Measurements from ENCODE around the gene SHC3. TPM values are rescaled to one million over a fixed set of nuclear protein-coding genes. Genes with fewer than 3 reads are reported as not detected.

Gene SHC3
- total RNA-seq, 2 experiments from 2014 or later, result 0.03 TPM; not detected in 1

DNA sequence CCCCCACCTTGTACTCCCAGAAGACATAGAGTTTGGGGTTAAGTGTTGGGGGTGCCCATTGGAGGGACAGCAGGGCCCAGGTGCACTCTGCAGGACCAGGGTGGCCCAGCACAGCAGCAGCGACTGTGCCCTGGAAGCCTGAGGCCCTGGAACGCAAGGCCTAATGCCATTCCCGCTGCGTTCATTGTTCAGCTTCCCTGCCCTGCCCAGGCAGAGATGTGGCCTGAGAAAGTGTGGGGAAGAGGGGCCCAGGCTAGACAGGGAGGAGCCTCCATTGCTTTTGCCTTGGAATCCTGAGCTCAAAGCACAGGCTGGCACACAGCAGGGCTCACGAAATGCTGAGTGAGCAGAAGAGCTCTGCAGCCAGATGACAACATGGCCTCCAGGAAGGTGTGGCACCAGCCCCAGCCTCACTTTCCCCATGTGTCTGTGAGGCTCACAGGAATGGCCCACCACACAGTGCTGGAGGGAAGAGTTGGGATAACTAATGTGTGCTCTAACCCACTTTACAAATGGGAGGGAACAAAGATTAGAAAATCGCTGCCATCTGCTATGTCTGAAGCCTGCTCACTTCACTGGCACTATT is 168.0 kb downstream of the SHC3 start:
- H3K36me3 ChIP-seq (ENCODE audit: insufficient read depth, low read length), result no peaks in the 10 kb centered on the region
- no peak overlapping the region for H3K4me3 ChIP-seq (ENCODE audit: low read depth, low read length, poor library complexity, severe bottlenecking)

GRCh38 chr9:89010056-89010455 is 168.6 kb downstream of the SHC3 start:
- DNase-seq (ENCODE audit: low spot score), result no peak
- ChIA-PET POLR2A (no interaction called here), CTCF (ENCODE audit: unreplicated experiment) (no interaction called here)
- no peak overlapping the region for H2AFZ ChIP-seq (ENCODE audit: low read length)
- H3K9me3 ChIP-seq (ENCODE audit: low read length), result no peaks in the 10 kb centered on the region
- no peak overlapping the region for H3K4me2 ChIP-seq (ENCODE audit: low read length)
- no TSS peak for BruUV-seq (replicated peaks)
- TF ChIP-seq, protein P1, sequence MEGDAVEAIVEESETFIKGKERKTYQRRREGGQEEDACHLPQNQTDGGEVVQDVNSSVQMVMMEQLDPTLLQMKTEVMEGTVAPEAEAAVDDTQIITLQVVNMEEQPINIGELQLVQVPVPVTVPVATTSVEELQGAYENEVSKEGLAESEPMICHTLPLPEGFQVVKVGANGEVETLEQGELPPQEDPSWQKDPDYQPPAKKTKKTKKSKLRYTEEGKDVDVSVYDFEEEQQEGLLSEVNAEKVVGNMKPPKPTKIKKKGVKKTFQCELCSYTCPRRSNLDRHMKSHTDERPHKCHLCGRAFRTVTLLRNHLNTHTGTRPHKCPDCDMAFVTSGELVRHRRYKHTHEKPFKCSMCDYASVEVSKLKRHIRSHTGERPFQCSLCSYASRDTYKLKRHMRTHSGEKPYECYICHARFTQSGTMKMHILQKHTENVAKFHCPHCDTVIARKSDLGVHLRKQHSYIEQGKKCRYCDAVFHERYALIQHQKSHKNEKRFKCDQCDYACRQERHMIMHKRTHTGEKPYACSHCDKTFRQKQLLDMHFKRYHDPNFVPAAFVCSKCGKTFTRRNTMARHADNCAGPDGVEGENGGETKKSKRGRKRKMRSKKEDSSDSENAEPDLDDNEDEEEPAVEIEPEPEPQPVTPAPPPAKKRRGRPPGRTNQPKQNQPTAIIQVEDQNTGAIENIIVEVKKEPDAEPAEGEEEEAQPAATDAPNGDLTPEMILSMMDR (conservative IDR thresholded peaks at IDR 0.05; ENCODE audit: low read length), result no peak
- no peak for TF ChIP-seq EZH2phosphoT487 (IDR thresholded peaks at IDR 0.05; ENCODE audit: borderline replicate concordance, low read depth, low read length)
- H3K36me3 ChIP-seq (ENCODE audit: insufficient read depth, low read length), result no peaks in the 10 kb centered on the region
- no peaks in the 10 kb centered on the region for H3K79me2 ChIP-seq (ENCODE audit: insufficient read depth, low read depth, low read length)
- no peaks in the 10 kb centered on the region for H3K9me2 ChIP-seq (ENCODE audit: insufficient read depth, low read length)
- no peak overlapping the region for H3K4me3 ChIP-seq (ENCODE audit: low read depth, low read length, poor library complexity, severe bottlenecking)
- H3K27ac ChIP-seq (ENCODE audit: low read depth, low read length, poor library complexity, severe bottlenecking), result no peak overlapping the region
- intact Hi-C loops (cut with micrococcal nuclease; ENCODE audit: unreplicated experiment), result no loop called here
- H3K4me1 ChIP-seq (ENCODE audit: insufficient read depth, low read length, poor library complexity, severe bottlenecking), result peaks cover 8% of the 10 kb centered on the region
- H4K20me1 ChIP-seq (ENCODE audit: insufficient read depth, low read length), result no peaks in the 10 kb centered on the region

More for the DNA sequence above, 168.0 kb downstream of the SHC3 start:
- Histone ChIP-seq H3K79me2 (ENCODE audit: insufficient read depth, low read depth, low read length) (no peaks in the 10 kb centered on the region), H3K4me2 (ENCODE audit: low read length) (no peak overlapping the region), H3K9me3 (ENCODE audit: low read length) (no peaks in the 10 kb centered on the region), H3K4me1 (ENCODE audit: insufficient read depth, low read length, poor library complexity, severe bottlenecking) (peaks cover 8% of the 10 kb centered on the region), H3K9me2 (ENCODE audit: insufficient read depth, low read length) (no peaks in the 10 kb centered on the region), H3K27ac (ENCODE audit: low read depth, low read length, poor library complexity, severe bottlenecking) (no peak overlapping the region), H4K20me1 (ENCODE audit: insufficient read depth, low read length) (no peaks in the 10 kb centered on the region), H2AFZ (ENCODE audit: low read length) (no peak overlapping the region)
- intact Hi-C loops (cut with micrococcal nuclease; ENCODE audit: unreplicated experiment), result no loop called here
- ChIA-PET POLR2A (no interaction called here), CTCF (ENCODE audit: unreplicated experiment) (no interaction called here)
- DNase-seq (ENCODE audit: low spot score), result no peak
- no TSS peak for BruUV-seq (replicated peaks)
- TF ChIP-seq EZH2phosphoT487 (IDR thresholded peaks at IDR 0.05; ENCODE audit: borderline replicate concordance, low read depth, low read length), result no peak
- TF ChIP-seq, protein P1 (conservative IDR thresholded peaks at IDR 0.05; ENCODE audit: low read length), result no peak

DNA sequence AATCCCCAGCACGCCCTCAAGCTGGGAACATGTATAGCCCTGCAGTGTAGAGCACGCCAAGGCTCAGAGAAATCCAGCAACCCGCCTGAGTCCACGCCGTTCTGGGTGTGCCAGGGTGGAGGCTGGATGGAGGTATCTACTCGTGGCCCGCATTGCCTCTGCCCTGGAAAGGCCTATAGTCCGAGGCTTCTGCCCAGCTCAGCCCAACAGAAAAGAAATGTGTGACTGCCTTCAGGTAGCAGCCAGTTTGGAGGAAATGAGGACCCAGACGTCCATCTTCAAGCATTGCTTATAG is 169.1 kb downstream of the SHC3 start:
- no peaks in the 10 kb centered on the region for H3K9me2 ChIP-seq (ENCODE audit: insufficient read depth, low read length)
- no peaks in the 10 kb centered on the region for H3K9me3 ChIP-seq (ENCODE audit: low read length)
- CTCF ChIA-PET (ENCODE audit: unreplicated experiment), result no interaction called here
- H3K4me1 ChIP-seq (ENCODE audit: insufficient read depth, low read length, poor library complexity, severe bottlenecking), result peaks cover 8% of the 10 kb centered on the region
- no peak overlapping the region for H3K4me3 ChIP-seq (ENCODE audit: low read depth, low read length, poor library complexity, severe bottlenecking)
- POLR2A ChIA-PET, result no interaction called here
- no peak overlapping the region for H2AFZ ChIP-seq (ENCODE audit: low read length)
- DNase-seq (ENCODE audit: low spot score), result no peak
- no peak overlapping the region for H3K4me2 ChIP-seq (ENCODE audit: low read length)
- intact Hi-C loops (cut with micrococcal nuclease; ENCODE audit: unreplicated experiment), result no loop called here
- H3K27ac ChIP-seq (ENCODE audit: low read depth, low read length, poor library complexity, severe bottlenecking), result no peak overlapping the region
- TF ChIP-seq, protein P1 (conservative IDR thresholded peaks at IDR 0.05; ENCODE audit: low read length), result no peak
- TF ChIP-seq EZH2phosphoT487 (IDR thresholded peaks at IDR 0.05; ENCODE audit: borderline replicate concordance, low read depth, low read length), result no peak
- H4K20me1 ChIP-seq (ENCODE audit: insufficient read depth, low read length), result no peaks in the 10 kb centered on the region
- BruUV-seq (replicated peaks), result no TSS peak
- no peaks in the 10 kb centered on the region for H3K36me3 ChIP-seq (ENCODE audit: insufficient read depth, low read length)
- H3K79me2 ChIP-seq (ENCODE audit: insufficient read depth, low read depth, low read length), result no peaks in the 10 kb centered on the region
